Thyroid gland (tissue), 4 donors: Measurements from ENCODE around the gene MMP24. TPM values are rescaled to one million over a fixed set of nuclear protein-coding genes. Genes with fewer than 3 reads are reported as not detected.

Experiments used
- DNase-seq, 2 donors: peaks; one replicate each; pipeline ENCODE4 v3.0.0-alpha.2; 2019
- H3K27ac ChIP-seq, 3 donors: fragments of 200-600 bp; sonication (generic); 1 replicate in 2 of 3; 2 replicates in 1 of 3; pipeline ENCODE4 v1.5.1; 2016 to 2019; ENCODE audit warnings: mild to moderate bottlenecking in 1 of 3, moderate library complexity in 1 of 3
- H3K27me3 ChIP-seq: fragments of 200-600 bp; sonication (generic); one replicate; pipeline ENCODE4 v1.5.1; 2019
- H3K36me3 ChIP-seq, 2 donors: fragments of 200-600 bp; sonication (generic); one replicate each; pipeline ENCODE4 v1.5.1; 2016 to 2019
- H3K4me1 ChIP-seq, 2 donors: fragments of 200-600 bp; sonication (generic); one replicate each; pipeline ENCODE4 v1.5.1; 2017 to 2019
- H3K4me3 ChIP-seq, 3 donors: fragments of 200-600 bp; sonication (generic); replicated peaks in 1 of 3; 1 replicate in 2 of 3; 2 replicates in 1 of 3; pipeline ENCODE4 v1.5.1; 2016; ENCODE audit warnings: mild to moderate bottlenecking in 1 of 3
- H3K9me3 ChIP-seq: fragments of 200-600 bp; sonication (generic); one replicate; pipeline ENCODE4 v1.5.1; 2017
- POLR2A ChIP-seq, 2 donors: fragments of 450-650 bp; IDR thresholded peaks; one replicate each; pipeline ENCODE4 v1.6.1; 2017; ENCODE audit warnings: antibody characterized with exemption in 2 of 2, mild to moderate bottlenecking in 2 of 2, moderate library complexity in 1 of 2
- WGBS, 2 donors: methylation state at CpG; one replicate each; pipeline ENCODE4 v1.1.5; 2017; 5-methylcytosine and 5-hydroxymethylcytosine counted together
- intact Hi-C: fragments of 100-400 bp; cut with DNase I; formaldehyde crosslinking; loops from one replicate; pipeline ENCODE4 v1.15.1; 2023
- total RNA-seq, 4 donors: library from RNA; depleted of rRNA; stranded (reverse); fragments of >200 nt; gene quantifications; one replicate each; pipeline ENCODE4 v1.2.3, GENCODE V29; 2016
- TF ChIP-seq, protein P1 (sequence below), 6 experiments: fragments of 200-600 bp in 3 of 6; fragments of 450-650 bp in 3 of 6; sonication (generic) in 3 of 6; IDR thresholded peaks; one replicate each; pipeline ENCODE4 v1.5.1; 2016 to 2019; ENCODE audit warnings: antibody characterized with exemption in 6 of 6, mild to moderate bottlenecking in 2 of 6, inconsistent platforms in 1 of 6, moderate library complexity in 1 of 6

Gene MMP24
- total RNA-seq, 4 donors from 2014 or later: 0.67 to 1.6 (median 0.92) TPM

DNA sequence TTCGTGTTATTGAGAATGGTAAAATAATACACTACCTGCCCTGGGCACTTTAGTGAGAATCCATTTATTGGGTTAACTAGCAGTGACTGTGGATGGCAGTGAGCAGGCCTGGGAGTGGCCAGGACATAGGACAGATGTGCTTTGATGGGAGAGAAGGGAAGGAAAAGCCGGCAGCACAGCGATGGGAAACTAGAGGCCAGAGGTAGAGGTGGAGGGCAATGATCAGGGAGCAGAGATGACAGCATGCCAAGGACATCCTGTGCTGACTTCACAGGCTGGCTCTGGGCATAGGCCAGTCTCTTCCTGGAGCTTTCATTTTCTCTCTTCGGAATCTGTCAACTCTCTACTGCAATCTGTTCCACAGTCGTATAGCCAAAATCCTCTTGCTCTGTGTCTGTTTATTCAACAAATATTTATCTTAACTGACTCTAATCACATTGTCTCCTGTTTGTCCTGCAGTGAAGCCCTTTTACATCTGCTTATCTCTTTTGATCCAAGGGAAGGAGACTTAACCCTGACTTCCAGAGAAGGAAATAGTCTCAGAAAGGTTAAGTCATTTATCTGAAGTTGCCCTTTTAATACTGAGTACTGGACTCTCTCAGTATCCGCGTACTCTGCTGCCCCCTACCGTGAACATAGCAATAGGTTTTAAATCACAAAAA, 18.4 kb upstream of the MMP24 start:
- peak overlapping the region; percentile 4 to 47 (median 10) for H3K27ac ChIP-seq
- no peaks in the 10 kb centered on the region for H3K4me1 ChIP-seq
- no peaks in the 10 kb centered on the region for H3K27me3 ChIP-seq
- no peak overlapping the region for H3K4me3 ChIP-seq
- no peaks in the 10 kb centered on the region for H3K36me3 ChIP-seq
- H3K9me3 ChIP-seq: no peaks in the 10 kb centered on the region
- TF ChIP-seq POLR2A (IDR thresholded peaks at IDR 0.05): no peak
- TF ChIP-seq, protein P1, sequence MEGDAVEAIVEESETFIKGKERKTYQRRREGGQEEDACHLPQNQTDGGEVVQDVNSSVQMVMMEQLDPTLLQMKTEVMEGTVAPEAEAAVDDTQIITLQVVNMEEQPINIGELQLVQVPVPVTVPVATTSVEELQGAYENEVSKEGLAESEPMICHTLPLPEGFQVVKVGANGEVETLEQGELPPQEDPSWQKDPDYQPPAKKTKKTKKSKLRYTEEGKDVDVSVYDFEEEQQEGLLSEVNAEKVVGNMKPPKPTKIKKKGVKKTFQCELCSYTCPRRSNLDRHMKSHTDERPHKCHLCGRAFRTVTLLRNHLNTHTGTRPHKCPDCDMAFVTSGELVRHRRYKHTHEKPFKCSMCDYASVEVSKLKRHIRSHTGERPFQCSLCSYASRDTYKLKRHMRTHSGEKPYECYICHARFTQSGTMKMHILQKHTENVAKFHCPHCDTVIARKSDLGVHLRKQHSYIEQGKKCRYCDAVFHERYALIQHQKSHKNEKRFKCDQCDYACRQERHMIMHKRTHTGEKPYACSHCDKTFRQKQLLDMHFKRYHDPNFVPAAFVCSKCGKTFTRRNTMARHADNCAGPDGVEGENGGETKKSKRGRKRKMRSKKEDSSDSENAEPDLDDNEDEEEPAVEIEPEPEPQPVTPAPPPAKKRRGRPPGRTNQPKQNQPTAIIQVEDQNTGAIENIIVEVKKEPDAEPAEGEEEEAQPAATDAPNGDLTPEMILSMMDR (IDR thresholded peaks at IDR 0.05): peak; percentile 52 to 93 (median 82)
- peak; percentile 80 to 89 for DNase-seq
- intact Hi-C loops: loop anchor here (5.0 kb wide), 1 partner anchor 61 kb away; the partner anchor contains the start of gene EDEM2
- WGBS, 2 donors: 28 to 39% methylated on average over 8 of the region's 8 CpGs

DNA sequence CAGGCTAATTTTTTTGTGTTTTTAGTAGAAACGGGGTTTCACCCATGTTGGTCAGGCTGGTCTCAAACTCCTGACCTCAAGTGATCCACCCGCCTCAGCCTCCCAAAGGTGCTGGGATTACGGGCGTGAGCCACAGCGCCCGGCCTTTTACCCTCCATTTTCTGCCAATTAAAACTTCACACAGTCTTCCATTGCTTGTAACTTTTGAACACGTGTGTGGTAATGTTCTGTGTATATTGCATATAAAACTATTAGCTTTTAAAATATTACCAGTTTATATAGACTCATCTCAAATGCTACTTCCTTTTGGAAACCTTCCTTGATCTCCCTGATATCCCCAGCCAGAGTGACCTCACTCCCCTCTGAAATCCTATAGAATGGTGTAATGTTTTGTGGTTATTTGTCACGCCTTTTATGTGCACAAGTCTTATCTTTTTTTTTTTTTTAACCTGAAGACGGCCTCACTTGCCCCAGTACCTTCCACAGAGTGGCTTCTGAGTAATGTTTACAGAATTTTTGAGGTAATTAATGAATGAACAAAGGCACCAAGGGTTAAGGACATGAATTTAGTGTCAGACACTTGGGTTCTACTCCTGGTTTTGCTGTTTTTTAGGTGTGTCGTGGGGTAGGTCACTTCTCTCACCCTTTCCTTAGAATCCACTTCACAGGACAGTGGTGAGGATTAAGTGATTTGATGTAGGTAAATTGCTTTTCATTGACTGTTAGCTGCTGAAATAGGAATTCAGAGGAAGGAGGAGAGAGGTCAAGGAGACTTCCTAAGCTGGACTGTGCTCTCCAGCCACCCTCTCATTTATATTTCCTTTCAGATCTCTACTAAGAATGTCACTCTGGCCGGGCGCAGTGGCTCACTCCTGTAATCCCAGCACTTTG, 11.2 kb upstream of the MMP24 start:
- WGBS, 2 donors: 93 to 94% methylated on average over 12 of the region's 12 CpGs
- TF ChIP-seq, protein P1 (IDR thresholded peaks at IDR 0.05): no peak
- no peak for TF ChIP-seq POLR2A (IDR thresholded peaks at IDR 0.05)
- Histone ChIP-seq H3K27me3 (no peaks in the 10 kb centered on the region), H3K36me3 (no peaks in the 10 kb centered on the region), H3K4me1 (no peaks in the 10 kb centered on the region), H3K27ac (no peak overlapping the region), H3K4me3 (no peak overlapping the region), H3K9me3 (no peaks in the 10 kb centered on the region)
- intact Hi-C loops: no loop called here
- DNase-seq: no peak

DNA sequence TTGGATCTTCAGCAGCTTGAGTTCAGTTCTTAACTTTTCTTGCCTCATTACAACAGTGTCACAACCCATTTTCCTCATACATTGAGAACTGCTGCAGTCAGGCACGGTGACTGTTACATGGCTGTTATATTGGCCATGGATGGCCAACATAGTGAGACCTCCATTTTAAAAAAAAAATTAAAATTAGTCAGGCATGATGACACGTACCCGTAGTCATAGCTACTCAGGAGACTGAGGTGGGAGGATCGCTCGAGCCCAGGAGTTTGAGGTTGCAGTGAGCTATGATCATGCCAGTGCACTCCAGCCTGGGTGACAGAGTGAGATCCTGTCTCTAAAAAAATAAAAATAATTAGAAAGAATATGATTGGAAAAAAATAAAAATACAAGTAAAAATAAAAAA, 9.9 kb upstream of the MMP24 start:
- WGBS, 2 donors: 86 to 88% methylated on average over 5 of the region's 5 CpGs
- intact Hi-C loops: no loop called here
- no peak overlapping the region for H3K27ac ChIP-seq
- no peak for DNase-seq
- no peaks in the 10 kb centered on the region for H3K27me3 ChIP-seq
- no peaks in the 10 kb centered on the region for H3K9me3 ChIP-seq
- H3K36me3 ChIP-seq: no peaks in the 10 kb centered on the region
- no peak overlapping the region for H3K4me3 ChIP-seq
- TF ChIP-seq, protein P1 (IDR thresholded peaks at IDR 0.05): no peak
- TF ChIP-seq POLR2A (IDR thresholded peaks at IDR 0.05): no peak
- H3K4me1 ChIP-seq: no peaks in the 10 kb centered on the region

DNA sequence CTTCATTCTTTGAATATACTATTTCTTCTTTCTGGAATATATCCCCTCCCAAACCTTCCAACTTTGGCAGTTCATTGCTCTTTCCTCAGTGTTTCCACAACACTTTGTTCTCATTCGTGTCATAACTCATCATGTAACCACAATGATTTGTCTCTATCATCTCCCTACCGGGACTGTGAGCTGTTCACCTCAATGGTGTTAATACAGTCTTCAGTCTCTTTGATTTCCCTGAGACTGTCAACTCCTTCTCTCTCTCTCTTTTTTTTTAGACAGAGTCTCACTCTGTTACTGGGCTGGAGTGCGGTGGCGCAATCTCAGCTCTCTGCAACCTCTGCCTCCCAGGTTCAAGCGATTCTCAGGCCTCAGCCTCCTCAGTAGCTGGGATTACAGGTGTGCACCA, 2.5 kb upstream of the MMP24 start:
- no peaks in the 10 kb centered on the region for H3K9me3 ChIP-seq
- TF ChIP-seq, protein P1 (IDR thresholded peaks at IDR 0.05): no peak
- no peak for TF ChIP-seq POLR2A (IDR thresholded peaks at IDR 0.05)
- H3K4me3 ChIP-seq: no peak overlapping the region
- DNase-seq: no peak
- H3K27ac ChIP-seq: no peak overlapping the region
- no peaks in the 10 kb centered on the region for H3K27me3 ChIP-seq
- intact Hi-C loops: no loop called here
- no peaks in the 10 kb centered on the region for H3K36me3 ChIP-seq
- peaks cover 0 to 5% of the 10 kb centered on the region in 2 donors for H3K4me1 ChIP-seq
- 92 to 97% methylated on average over 5 of the region's 5 CpGs for WGBS, 2 donors

DNA sequence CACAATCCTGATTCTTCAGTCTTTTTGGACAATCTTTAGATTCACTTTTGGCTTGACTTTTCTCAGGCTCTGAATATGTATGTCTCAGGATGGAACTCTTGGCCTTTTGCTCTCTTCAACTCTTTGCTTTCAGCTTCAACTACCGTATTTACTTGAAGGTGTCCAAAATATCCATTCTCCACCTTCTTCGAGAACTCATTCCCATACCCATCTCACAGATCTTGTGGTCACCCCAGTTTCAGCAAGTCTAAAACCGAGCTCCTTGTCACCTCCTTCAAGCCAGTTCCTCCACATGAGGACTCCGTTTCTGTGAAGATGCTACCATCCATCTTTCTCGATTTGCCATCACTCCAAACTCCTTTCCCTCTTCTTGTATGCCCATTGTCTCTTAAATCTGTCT, 2.0 kb upstream of the MMP24 start:
- WGBS, 2 donors: 95 to 97% methylated on average over 5 of the region's 5 CpGs
- no peak overlapping the region for H3K4me3 ChIP-seq
- TF ChIP-seq, protein P1 (IDR thresholded peaks at IDR 0.05): no peak
- TF ChIP-seq POLR2A (IDR thresholded peaks at IDR 0.05): no peak
- intact Hi-C loops: no loop called here
- H3K4me1 ChIP-seq: peaks cover 0 to 5% of the 10 kb centered on the region in 2 donors
- DNase-seq: no peak
- H3K9me3 ChIP-seq: no peaks in the 10 kb centered on the region
- no peaks in the 10 kb centered on the region for H3K36me3 ChIP-seq
- no peak overlapping the region for H3K27ac ChIP-seq
- H3K27me3 ChIP-seq: no peaks in the 10 kb centered on the region
